DMS79 treated with DMSO at 0.1 percent for 48 hours (cell line): ENCODE measurements around the gene CATSPER1.
A peak's percentile ranks its signal among the peaks of the same experiment; 100 is the strongest.
"Not testable (repeated sequence)": the region's sequence is repeated elsewhere in the genome, so short reads cannot be mapped to it uniquely, and the experiment has no call there.

ENCODE experiments used
- DNase-seq: peaks from one replicate; lab custom pipeline; 2025; lab: John Stamatoyannopoulos, UW

The CATSPER1 gene

DNA sequence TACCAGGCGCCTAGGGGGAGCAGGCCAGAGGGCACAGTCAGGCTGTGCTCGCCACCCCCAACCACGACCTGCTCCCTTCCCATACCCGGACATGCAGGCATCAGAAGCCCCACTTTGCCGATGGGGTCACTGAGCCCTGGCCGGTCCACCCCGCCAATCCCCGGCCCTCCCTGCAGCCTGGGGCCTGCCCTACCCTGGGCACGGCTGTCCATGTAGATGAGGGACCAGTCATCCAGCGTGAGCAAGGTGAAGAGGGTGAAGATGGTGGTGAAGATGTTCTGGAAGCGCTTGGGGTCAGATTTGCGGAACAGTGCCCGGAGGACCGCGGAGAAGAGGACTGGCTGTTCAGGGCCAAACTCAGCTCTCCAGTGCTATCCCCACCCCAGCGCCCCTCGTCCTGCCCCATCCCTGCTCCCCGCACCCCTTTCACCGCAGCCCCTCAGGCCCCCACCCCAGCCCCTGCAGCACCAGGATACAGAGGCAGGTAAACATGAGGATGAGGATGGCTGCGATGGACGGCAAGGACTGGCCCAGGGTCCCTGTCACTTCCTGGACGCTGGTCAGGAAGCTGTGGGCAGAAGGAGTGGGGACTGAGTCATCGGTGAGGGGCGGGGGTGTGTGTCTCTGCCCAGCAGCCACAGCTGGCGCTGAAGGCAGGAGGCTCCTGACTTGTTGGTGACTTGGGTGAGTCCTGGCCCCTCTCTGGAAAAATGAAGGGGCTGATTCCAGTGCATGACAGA lies 5.5 kb downstream of the CATSPER1 start:
- DNase-seq = no peak

DNA sequence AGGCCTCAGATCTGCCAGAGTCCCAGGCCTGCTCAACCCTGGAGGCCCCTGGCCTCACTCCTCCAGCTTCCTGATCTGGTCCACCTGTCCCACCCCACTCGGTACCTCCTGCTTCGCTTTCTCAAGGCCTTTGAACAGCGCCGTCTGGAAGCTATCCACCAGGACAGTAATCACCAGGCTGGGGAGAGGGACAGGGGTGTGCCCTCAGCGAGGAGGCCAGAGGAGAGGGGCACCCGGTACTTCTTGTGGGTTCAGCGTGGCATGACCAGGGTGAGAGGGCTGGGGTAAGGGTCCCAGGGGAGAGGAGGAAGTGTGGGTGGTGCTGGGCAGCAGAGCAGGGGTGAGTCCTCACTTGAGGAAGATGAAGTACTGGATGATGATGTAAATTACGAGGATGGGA lies 6.1 kb downstream of the CATSPER1 start:
- DNase-seq = no peak

DNA sequence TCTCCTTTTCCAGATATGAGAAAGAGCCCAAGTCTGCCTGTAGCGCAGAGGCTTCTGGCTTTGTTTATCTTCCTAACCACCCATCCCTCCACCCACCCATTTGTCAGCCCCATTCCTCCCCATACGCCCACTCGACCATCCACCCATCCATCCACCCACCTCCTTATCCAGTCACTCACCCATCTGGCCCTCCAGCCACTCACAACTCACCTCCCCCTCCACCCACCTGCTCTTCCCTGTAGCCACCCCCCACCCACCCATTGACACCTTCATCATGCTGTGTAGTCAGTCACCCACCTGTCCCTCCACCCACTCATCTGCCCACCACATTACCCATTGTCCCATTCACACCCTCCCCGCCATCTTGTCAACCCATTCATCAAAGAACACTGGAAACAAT lies 9.0 kb downstream of the CATSPER1 start:
- DNase-seq = no peak

GRCh38 chr11:66016793-66017177 lies 9.5 kb downstream of the CATSPER1 start:
- DNase-seq = no peak

- no peak for DNase-seq
Observed at GRCh38 chr11:66015936-66016792, 10.1 kb downstream of the CATSPER1 start.

DNA sequence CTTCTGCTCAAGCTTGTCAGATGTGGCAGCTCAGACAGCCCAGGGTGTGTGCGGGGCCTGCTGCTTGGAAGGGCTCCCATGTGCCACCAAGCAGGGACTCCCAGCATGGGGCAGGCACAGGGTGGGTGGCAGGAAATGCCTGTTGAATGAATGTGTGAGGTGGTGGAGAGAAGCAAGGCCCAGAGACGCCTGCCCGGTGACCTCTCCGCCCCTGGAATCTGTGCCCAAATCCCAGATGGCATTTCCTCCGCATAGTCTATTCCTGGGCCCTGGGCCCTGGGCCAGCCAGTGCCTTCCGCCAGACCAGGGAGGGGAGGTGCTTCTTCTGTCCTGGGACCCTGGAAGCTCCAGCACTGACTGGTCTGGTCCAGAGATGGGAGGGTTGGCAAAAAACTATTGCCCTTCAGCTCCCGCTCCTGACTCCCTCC lies 10.8 kb downstream of the CATSPER1 start:
- no peak for DNase-seq

- DNase-seq = no peak
Observed at GRCh38 chr11:66014804-66015453, 11.3 kb downstream of the CATSPER1 start.

- DNase-seq = no peak
Observed at GRCh38 chr11:66013762-66014100, 12.5 kb downstream of the CATSPER1 start.

DNA sequence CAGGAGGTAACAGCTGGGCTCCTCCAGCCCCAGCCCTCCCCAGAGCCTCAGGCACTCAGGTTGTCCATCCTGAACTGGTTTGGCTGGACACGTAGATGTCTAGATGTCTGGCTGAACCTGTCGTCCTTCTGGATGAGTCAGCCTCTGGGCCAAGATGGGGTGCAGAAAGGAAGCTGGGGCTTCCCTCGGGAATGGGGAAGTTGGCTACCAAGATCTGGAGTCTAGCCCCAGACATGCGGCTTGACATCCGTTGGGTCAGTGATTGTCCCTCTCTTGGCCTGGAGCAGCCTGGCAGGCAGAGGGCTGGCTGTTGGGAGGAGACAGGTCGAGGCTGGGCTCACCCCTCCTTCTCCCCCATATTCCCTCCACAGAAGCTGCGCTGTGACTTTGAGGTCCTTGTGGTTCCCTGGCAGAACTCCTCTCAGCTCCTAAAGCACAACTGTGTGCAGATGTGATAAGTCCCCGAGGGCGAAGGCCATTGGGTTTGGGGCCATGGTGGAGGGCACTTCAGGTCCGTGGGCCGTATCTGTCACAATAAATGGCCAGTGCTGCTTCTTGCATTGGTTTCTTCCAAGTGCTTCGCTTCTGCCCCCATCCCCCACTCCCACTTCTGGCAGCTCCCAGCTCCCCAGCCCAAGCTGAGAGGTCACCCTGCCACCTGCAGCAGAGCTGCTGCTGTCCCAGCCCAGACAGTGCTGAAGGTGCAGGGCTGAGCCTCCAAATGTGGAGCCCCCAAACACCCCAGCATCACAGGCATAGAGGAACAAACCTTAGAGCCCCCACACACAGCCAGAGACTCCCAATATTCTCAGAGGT lies 13.1 kb downstream of the CATSPER1 start:
- no peak for DNase-seq

DNA sequence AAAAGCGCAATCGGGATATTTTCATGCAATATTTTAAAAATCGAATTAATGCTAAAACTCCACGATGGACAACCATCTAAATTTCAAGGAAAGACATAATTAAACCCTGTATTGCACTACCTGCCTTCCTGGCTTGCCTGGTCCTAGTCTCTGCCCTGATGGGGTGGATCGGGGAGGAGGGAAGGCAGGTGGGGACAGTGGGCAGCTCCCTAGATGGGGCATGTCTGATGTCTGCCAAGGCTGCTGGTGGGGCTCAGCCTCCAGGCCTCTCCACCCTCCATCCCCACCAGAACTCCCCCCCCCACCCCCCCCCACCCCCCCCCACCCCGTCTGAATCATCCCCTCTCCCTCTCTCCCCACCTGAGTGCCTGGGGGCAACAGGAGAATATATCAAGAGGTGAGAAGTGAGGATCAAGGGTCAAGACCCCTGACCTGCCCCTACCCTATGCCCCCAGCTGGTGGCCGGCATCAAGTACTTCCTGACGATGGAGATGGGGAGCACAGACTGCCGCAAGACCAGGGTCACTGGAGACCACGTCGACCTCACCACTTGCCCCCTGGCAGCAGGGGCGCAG lies 13.8 kb downstream of the CATSPER1 start:
- no peak for DNase-seq

- DNase-seq = peak; percentile 17
Observed at GRCh38 chr11:66011785-66012303, 14.4 kb downstream of the CATSPER1 start, which contains the start of gene CST6. TSS of gene CST6 (plus strand) at chr11:66012008. CDS start at chr11:66012045, 37 bp downstream.

- peak; percentile 67 for DNase-seq
Observed at GRCh38 chr11:66011239-66011784, 15.0 kb downstream of the CATSPER1 start.

- not testable (repeated sequence) for DNase-seq
Observed at GRCh38 chr11:66010036-66010435, 16.2 kb downstream of the CATSPER1 start.

GRCh38 chr11:66008468-66009101 lies 17.7 kb downstream of the CATSPER1 start:
- peak; percentile 35 for DNase-seq

- DNase-seq = no peak
Observed at GRCh38 chr11:66008095-66008467, 18.2 kb downstream of the CATSPER1 start.

- no peak for DNase-seq
Observed at GRCh38 chr11:66007201-66007634, 19.1 kb downstream of the CATSPER1 start.

GRCh38 chr11:66006891-66007176 lies 19.4 kb downstream of the CATSPER1 start:
- no peak for DNase-seq

DNA sequence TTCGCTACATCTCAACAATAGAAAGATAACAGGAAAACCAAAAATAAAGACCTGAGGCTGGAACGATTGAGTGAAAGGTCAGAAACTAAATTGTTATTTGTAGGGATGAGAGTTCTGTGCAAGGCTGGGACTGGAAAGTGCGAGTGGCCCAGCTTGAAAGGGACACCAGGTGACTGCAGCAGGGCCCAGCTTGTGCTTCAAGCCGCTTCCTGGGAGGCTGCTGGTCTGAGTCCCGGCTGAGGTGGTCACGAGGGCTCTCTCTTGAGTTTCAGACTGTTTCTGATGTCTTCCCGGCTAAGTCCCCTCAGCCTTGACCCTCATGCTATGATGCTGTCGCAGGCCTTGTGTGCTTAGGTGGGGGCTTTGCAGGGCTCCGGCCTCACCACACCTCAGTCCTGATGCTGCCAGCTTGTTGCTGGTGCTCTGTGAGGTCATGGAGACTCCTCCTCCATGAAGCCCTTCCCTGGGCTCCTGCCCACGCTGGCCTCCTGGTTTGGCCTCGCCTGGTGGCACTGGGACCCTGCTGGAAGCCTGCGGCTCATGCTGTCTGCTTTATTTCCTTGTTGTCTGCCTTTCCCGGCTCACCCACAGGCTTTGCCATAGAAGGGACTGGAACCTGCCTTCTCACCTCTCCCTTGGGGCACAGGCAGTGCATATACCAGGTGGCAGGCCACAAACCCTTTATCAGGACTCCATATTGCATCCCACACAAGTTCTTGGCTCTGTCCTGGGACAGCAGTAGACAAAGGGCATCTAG lies 20.0 kb downstream of the CATSPER1 start:
- no peak for DNase-seq

GRCh38 chr11:66004186-66004585 lies 22.1 kb downstream of the CATSPER1 start:
- no peak for DNase-seq

DNA sequence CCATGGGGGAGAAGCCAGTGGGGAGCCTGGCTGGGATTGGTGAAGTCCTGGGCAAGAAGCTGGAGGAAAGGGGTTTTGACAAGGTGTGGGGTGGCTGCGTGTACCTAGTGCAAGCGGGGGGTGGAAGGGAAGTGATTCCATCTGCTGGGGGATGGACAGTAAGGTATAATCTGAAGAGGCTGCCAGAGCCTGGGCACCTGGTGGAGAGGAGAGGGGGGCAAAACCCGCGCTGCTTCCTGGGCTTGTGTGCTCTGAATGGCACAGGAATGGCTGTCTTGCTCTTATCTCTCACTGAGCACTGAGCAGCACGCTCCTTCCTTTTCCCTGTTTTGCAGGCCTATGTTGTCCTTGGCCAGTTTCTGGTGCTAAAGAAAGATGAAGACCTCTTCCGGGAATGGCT lies 23.0 kb downstream of the CATSPER1 start:
- no peak for DNase-seq
